GM18858 (cell line): ENCODE results near the gene PTPRD.

Source experiments
- ATAC-seq: cut with Tn5 transposase; IDR thresholded peaks from one replicate; pipeline ENCODE4 v1.9.1; 2021; ENCODE audit not compliant: unreplicated experiment

The PTPRD gene

GRCh38 chr9:8856396-8857067 lies 1756.3 kb downstream of the PTPRD start:
- ATAC-seq, result no peak

- ATAC-seq, result no peak
These were observed 1757.8 kb downstream of the PTPRD start for GRCh38 chr9:8855046-8855445.

GRCh38 chr9:8852301-8852864 lies 1760.4 kb downstream of the PTPRD start:
- ATAC-seq, result no peak

- ATAC-seq, result no peak
These were observed 1761.9 kb downstream of the PTPRD start for GRCh38 chr9:8850914-8851313.

- no peak for ATAC-seq
These were observed 1767.0 kb downstream of the PTPRD start for GRCh38 chr9:8845808-8846207.

GRCh38 chr9:8845376-8845775 lies 1767.4 kb downstream of the PTPRD start:
- ATAC-seq, result no peak

- no peak for ATAC-seq
These were observed 1768.3 kb downstream of the PTPRD start for GRCh38 chr9:8844549-8844948.

- ATAC-seq, result no peak
These were observed 1770.2 kb downstream of the PTPRD start for GRCh38 chr9:8842402-8843193.

GRCh38 chr9:8838136-8838535 lies 1774.7 kb downstream of the PTPRD start:
- no peak for ATAC-seq

- ATAC-seq, result no peak
These were observed 1777.5 kb downstream of the PTPRD start for GRCh38 chr9:8835291-8835690.

GRCh38 chr9:8832955-8833354 lies 1779.8 kb downstream of the PTPRD start:
- no peak for ATAC-seq

- no peak for ATAC-seq
These were observed 1780.4 kb downstream of the PTPRD start for GRCh38 chr9:8832386-8832785.

GRCh38 chr9:8831568-8831967 lies 1781.2 kb downstream of the PTPRD start:
- ATAC-seq, result no peak

- ATAC-seq, result no peak
These were observed 1786.5 kb downstream of the PTPRD start for GRCh38 chr9:8826281-8826680.

- no peak for ATAC-seq
These were observed 1787.1 kb downstream of the PTPRD start for GRCh38 chr9:8825585-8826147.

GRCh38 chr9:8823131-8823895 lies 1789.5 kb downstream of the PTPRD start:
- no peak for ATAC-seq

- ATAC-seq, result no peak
These were observed 1790.2 kb downstream of the PTPRD start for GRCh38 chr9:8822667-8823025.

GRCh38 chr9:8821910-8822666 lies 1790.7 kb downstream of the PTPRD start:
- peak; percentile 47 for ATAC-seq

GRCh38 chr9:8817335-8817734 lies 1795.5 kb downstream of the PTPRD start:
- ATAC-seq, result no peak

- no peak for ATAC-seq
These were observed 1796.4 kb downstream of the PTPRD start for GRCh38 chr9:8816361-8816760.
